Activated CD4-positive, alpha-beta T cell treated with anti-CD3 and anti-CD28 coated beads, Interleukin-2, amount 50 U/mL, for 24 hours (primary cell): ENCODE results near the gene ANKRD34A.

Experiments used
- DNase-seq, 2 donors: peaks; one replicate each; pipeline ENCODE4 v3.0.0-alpha.2; 2020; ENCODE audit warnings: low read depth in 1 of 2, low spot score in 1 of 2

Gene ANKRD34A

GRCh38 chr1:145964328-145965118, at the start of gene ANKRD34A, which contains the start of gene POLR3GL:
Gene ANKRD34A (minus strand): TSS chr1:145964575. CDS start chr1:145961759, 2,816 bp downstream.
Gene POLR3GL (plus strand): TSS chr1:145964690. CDS start chr1:145974866, 10,176 bp downstream.
- DNase-seq, result peak; percentile 66 to 93

GRCh38 chr1:146013559-146013922, 49.2 kb upstream of the ANKRD34A start:
- no peak for DNase-seq

GRCh38 chr1:146012703-146013558, 48.6 kb upstream of the ANKRD34A start:
- peak in 1 of 2 donors; percentile 54 for DNase-seq

- no peak for DNase-seq
Measured at GRCh38 chr1:146010126-146010738, 45.9 kb upstream of the ANKRD34A start.

- DNase-seq, result no peak
Measured at GRCh38 chr1:146007489-146008133, 43.2 kb upstream of the ANKRD34A start.

- no peak for DNase-seq
Measured at GRCh38 chr1:146001709-146002108, 37.3 kb upstream of the ANKRD34A start.

GRCh38 chr1:145999321-146000024, 35.1 kb upstream of the ANKRD34A start:
- DNase-seq, result no peak

- no peak for DNase-seq
Measured at GRCh38 chr1:145997718-145998023, 33.3 kb upstream of the ANKRD34A start.

GRCh38 chr1:145997016-145997717, 32.8 kb upstream of the ANKRD34A start:
- peak; percentile 33 to 56 for DNase-seq

GRCh38 chr1:145996433-145997015, 32.1 kb upstream of the ANKRD34A start, which contains the start of gene TXNIP:
Gene TXNIP (minus strand): TSS chr1:145996579. CDS start chr1:145996266, 313 bp downstream.
- DNase-seq, result peak; percentile 76 to 93

GRCh38 chr1:145995964-145996432, 31.6 kb upstream of the ANKRD34A start:
- no peak for DNase-seq

- DNase-seq, result no peak
Measured at GRCh38 chr1:145995148-145995881, 30.9 kb upstream of the ANKRD34A start.

GRCh38 chr1:145994391-145995120, 30.2 kb upstream of the ANKRD34A start:
- DNase-seq, result no peak

GRCh38 chr1:145993618-145994390, 29.4 kb upstream of the ANKRD34A start:
- no peak for DNase-seq

- DNase-seq, result no peak
Measured at GRCh38 chr1:145992958-145993617, 28.7 kb upstream of the ANKRD34A start.

- DNase-seq, result no peak
Measured at GRCh38 chr1:145992502-145992936, 28.1 kb upstream of the ANKRD34A start.
